Loucy (cell line): ENCODE data around the gene ABCB9.
"Not testable (repeated sequence)": the region's sequence is repeated elsewhere in the genome, so short reads cannot be mapped to it uniquely, and the experiment has no call there.

Experiments used
- H2AFZ ChIP-seq: fragments of 200-600 bp; sonication (generic); 2 replicates; pipeline ENCODE4 v1.6.0; 2016; ENCODE audit warnings: antibody characterized with exemption, mild to moderate bottlenecking, low read length, moderate library complexity
- H3F3A ChIP-seq: fragments of 200-600 bp; 2 replicates; pipeline ENCODE4 v1.6.0; 2016; ENCODE audit warnings: antibody characterized with exemption, low read depth, mild to moderate bottlenecking
- H3K27me3 ChIP-seq: fragments of 200-600 bp; sonication (generic); 2 replicates; pipeline ENCODE4 v1.6.1; 2014; ENCODE audit warnings: low read length, mild to moderate bottlenecking; ENCODE audit not compliant: insufficient read depth, poor library complexity, severe bottlenecking
- H3K36me3 ChIP-seq: fragments of 200-600 bp; sonication (generic); 2 replicates; pipeline ENCODE4 v1.6.1; 2016; ENCODE audit warnings: low read length; ENCODE audit not compliant: insufficient read depth
- H3K4me1 ChIP-seq: fragments of 200-600 bp; sonication (generic); 2 replicates; pipeline ENCODE4 v1.5.1; 2014; ENCODE audit warnings: low read length, mild to moderate bottlenecking; ENCODE audit not compliant: insufficient read depth, poor library complexity, severe bottlenecking
- H3K4me2 ChIP-seq: fragments of 200-600 bp; sonication (generic); 2 replicates; pipeline ENCODE4 v1.6.0; 2014; ENCODE audit warnings: antibody characterized with exemption, low read length, low read depth, mild to moderate bottlenecking; ENCODE audit not compliant: poor library complexity, severe bottlenecking
- H3K4me3 ChIP-seq: fragments of 200-600 bp; sonication (generic); 2 replicates; pipeline ENCODE4 v1.5.1; 2014; ENCODE audit warnings: low read length, mild to moderate bottlenecking, mixed read lengths; ENCODE audit not compliant: poor library complexity, severe bottlenecking
- H3K79me2 ChIP-seq: fragments of 200-600 bp; sonication (generic); 2 replicates; pipeline ENCODE4 v1.6.1; 2014; ENCODE audit warnings: low read length; ENCODE audit not compliant: insufficient read depth
- H3K9ac ChIP-seq: fragments of 200-600 bp; sonication (generic); 2 replicates; pipeline ENCODE4 v1.6.0; 2014; ENCODE audit warnings: mild to moderate bottlenecking, low read depth, low read length, moderate library complexity; ENCODE audit not compliant: poor library complexity, severe bottlenecking
- H3K9me2 ChIP-seq: fragments of 200-600 bp; sonication (generic); replicated peaks from 2 replicates; pipeline ENCODE4 v1.6.1; 2016; ENCODE audit warnings: low read depth, low read length, mixed read lengths
- H3K9me3 ChIP-seq: fragments of 200-600 bp; sonication (generic); 2 replicates; pipeline ENCODE4 v1.6.1; 2014; ENCODE audit warnings: mild to moderate bottlenecking, antibody characterized with exemption, low read length, low read depth; ENCODE audit not compliant: insufficient read depth
- H4K20me1 ChIP-seq: fragments of 200-600 bp; sonication (generic); 2 replicates; pipeline ENCODE4 v1.6.0; 2014; ENCODE audit warnings: antibody characterized with exemption, low read length, mild to moderate bottlenecking; ENCODE audit not compliant: insufficient read depth, poor library complexity, severe bottlenecking
- CTCF ChIP-seq: fragments of 200-600 bp; sonication (generic); conservative IDR thresholded peaks from 2 replicates; pipeline ENCODE4 v1.5.1; 2014; ENCODE audit warnings: mild to moderate bottlenecking, antibody characterized with exemption, low read length
- EZH2phosphoT487 ChIP-seq: fragments of 200-600 bp; IDR thresholded peaks from 2 replicates; pipeline ENCODE4 v1.6.1; 2018; ENCODE audit warnings: antibody characterized with exemption, mild to moderate bottlenecking, moderate library complexity, borderline replicate concordance

ABCB9 gene

DNA sequence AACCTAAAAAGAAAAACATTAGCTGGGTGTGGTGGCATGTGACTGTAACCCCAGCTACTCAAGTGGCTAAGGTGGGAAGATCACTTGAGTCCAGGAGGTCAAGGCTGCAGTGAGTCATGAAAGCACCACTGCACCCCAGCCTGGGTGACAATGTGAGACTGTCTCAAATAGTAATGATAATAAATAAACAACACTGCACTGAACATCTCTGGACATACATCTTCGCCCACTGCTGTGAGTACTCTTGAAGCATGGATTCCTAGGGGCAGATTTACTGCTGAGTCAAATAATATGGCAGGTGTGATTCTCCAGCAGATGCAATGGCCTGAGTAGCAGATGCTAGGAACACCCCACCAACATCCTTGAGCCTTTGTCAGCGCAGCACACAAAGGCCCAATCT is 23.6 kb downstream of the ABCB9 start:
- TF ChIP-seq EZH2phosphoT487, result no peak
- no peak for TF ChIP-seq CTCF
- H3F3A ChIP-seq, result no peaks in the 10 kb centered on the region
- no peak overlapping the region for H3K9ac ChIP-seq
- H3K9me2 ChIP-seq, result no peaks in the 10 kb centered on the region
- no peaks in the 10 kb centered on the region for H4K20me1 ChIP-seq
- no peaks in the 10 kb centered on the region for H3K79me2 ChIP-seq
- no peaks in the 10 kb centered on the region for H3K9me3 ChIP-seq
- no peak overlapping the region for H3K4me3 ChIP-seq
- no peak overlapping the region for H2AFZ ChIP-seq
- no peak overlapping the region for H3K4me2 ChIP-seq
- H3K27me3 ChIP-seq, result no peaks in the 10 kb centered on the region
- H3K4me1 ChIP-seq, result peaks cover 12% of the 10 kb centered on the region
- H3K36me3 ChIP-seq, result no peaks in the 10 kb centered on the region

GRCh38 chr12:122941351-122941750 is 24.9 kb downstream of the ABCB9 start:
- H2AFZ ChIP-seq, H3K9me3 ChIP-seq, H3K27me3 ChIP-seq, H3K9ac ChIP-seq, H3K79me2 ChIP-seq, H4K20me1 ChIP-seq, H3K4me3 ChIP-seq, H3F3A ChIP-seq, H3K9me2 ChIP-seq, H3K4me2 ChIP-seq, H3K36me3 ChIP-seq, H3K4me1 ChIP-seq: not testable (repeated sequence)

GRCh38 chr12:122939125-122939524 is 27.1 kb downstream of the ABCB9 start:
- no peak overlapping the region for H3K4me3 ChIP-seq
- H3K4me1 ChIP-seq, result no peaks in the 10 kb centered on the region
- no peak overlapping the region for H3K9ac ChIP-seq
- H3K4me2 ChIP-seq, result no peak overlapping the region
- no peaks in the 10 kb centered on the region for H3K9me3 ChIP-seq
- H3F3A ChIP-seq, result no peaks in the 10 kb centered on the region
- no peak overlapping the region for H2AFZ ChIP-seq
- TF ChIP-seq CTCF (no peak), EZH2phosphoT487 (no peak)
- no peaks in the 10 kb centered on the region for H3K9me2 ChIP-seq
- no peaks in the 10 kb centered on the region for H3K36me3 ChIP-seq
- H4K20me1 ChIP-seq, result no peaks in the 10 kb centered on the region
- H3K27me3 ChIP-seq, result no peaks in the 10 kb centered on the region
- no peaks in the 10 kb centered on the region for H3K79me2 ChIP-seq

DNA sequence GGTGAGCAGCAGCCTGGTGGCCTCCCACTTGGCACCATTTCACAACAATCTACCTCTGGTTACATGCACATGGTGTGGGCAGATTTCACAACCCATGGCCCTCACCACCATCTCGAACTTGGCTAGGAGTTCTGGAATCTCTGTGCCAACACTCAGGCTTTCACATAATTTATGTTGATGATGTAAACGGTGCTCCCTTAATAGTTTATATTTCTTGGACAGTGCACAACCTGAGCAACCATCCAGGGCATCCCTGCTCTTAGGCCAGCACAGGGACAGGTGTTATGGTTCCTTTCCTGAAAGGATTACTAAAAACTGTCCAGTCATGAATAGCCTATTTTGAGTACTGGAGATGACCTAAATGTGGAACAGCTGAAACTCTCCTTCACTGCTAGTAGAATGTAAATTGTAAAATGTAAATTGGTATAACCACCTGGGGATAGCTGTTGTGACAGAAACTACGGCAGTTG is 28.6 kb downstream of the ABCB9 start:
- H2AFZ ChIP-seq, result no peak overlapping the region

More for the DNA sequence above, 28.6 kb downstream of the ABCB9 start:
- Histone ChIP-seq H3K27me3 (no peaks in the 10 kb centered on the region), H3K9ac (no peak overlapping the region), H4K20me1 (no peaks in the 10 kb centered on the region), H3F3A (no peaks in the 10 kb centered on the region), H3K4me3 (no peak overlapping the region), H3K36me3 (no peaks in the 10 kb centered on the region), H3K9me3 (no peaks in the 10 kb centered on the region), H3K4me2 (no peak overlapping the region), H3K9me2 (no peaks in the 10 kb centered on the region), H3K79me2 (no peaks in the 10 kb centered on the region), H3K4me1 (no peaks in the 10 kb centered on the region)
- no peak for TF ChIP-seq CTCF
- no peak for TF ChIP-seq EZH2phosphoT487
